Brain microvascular endothelial cell (primary cell): Measurements from ENCODE around the gene SLC9A8.

ENCODE experiments used
- DNase-seq: peaks from one replicate; pipeline ENCODE4 v3.0.0-alpha.2; 2020
- H3K27ac ChIP-seq: fragments of 250-450 bp; sonication (Bioruptor Pico); 2 replicates; pipeline ENCODE4 v1.5.1; 2020; ENCODE audit warnings: mild to moderate bottlenecking, moderate library complexity
- H3K27me3 ChIP-seq: fragments of 250-450 bp; sonication (Bioruptor Pico); replicated peaks from 2 replicates; pipeline ENCODE4 v1.5.1; 2020; ENCODE audit warnings: mild to moderate bottlenecking
- H3K36me3 ChIP-seq: fragments of 250-450 bp; sonication (Bioruptor Pico); replicated peaks from 2 replicates; pipeline ENCODE4 v1.5.1; 2020; ENCODE audit warnings: mild to moderate bottlenecking
- H3K4me3 ChIP-seq: 2 replicates; pipeline ENCODE4 v1.5.1; 2011; ENCODE audit warnings: low read depth, mild to moderate bottlenecking, control low read depth, low read length, moderate library complexity
- in situ Hi-C: cut with HindIII; loops from 2 replicates; pipeline ENCODE4 v1.10.0; 2017; ENCODE audit warnings: low sequenced_read_pairs, low pct_ligation_motif_present
- TF ChIP-seq, protein P1 (sequence below): IDR thresholded peaks from 2 replicates; pipeline ENCODE4 v1.5.1; 2011; ENCODE audit warnings: low read depth, mild to moderate bottlenecking, moderate library complexity, low read length, control low read depth, inconsistent platforms; ENCODE audit errors: missing control alignments

The SLC9A8 gene

GRCh38 chr20:49889001-49889934, 76.6 kb downstream of the SLC9A8 start:
- Histone ChIP-seq H3K27ac (no peak overlapping the region), H3K36me3 (no peaks in the 10 kb centered on the region), H3K27me3 (no peaks in the 10 kb centered on the region), H3K4me3 (no peak overlapping the region)
- no peak for DNase-seq
- in situ Hi-C loops, result no loop called here
- TF ChIP-seq, protein P1, sequence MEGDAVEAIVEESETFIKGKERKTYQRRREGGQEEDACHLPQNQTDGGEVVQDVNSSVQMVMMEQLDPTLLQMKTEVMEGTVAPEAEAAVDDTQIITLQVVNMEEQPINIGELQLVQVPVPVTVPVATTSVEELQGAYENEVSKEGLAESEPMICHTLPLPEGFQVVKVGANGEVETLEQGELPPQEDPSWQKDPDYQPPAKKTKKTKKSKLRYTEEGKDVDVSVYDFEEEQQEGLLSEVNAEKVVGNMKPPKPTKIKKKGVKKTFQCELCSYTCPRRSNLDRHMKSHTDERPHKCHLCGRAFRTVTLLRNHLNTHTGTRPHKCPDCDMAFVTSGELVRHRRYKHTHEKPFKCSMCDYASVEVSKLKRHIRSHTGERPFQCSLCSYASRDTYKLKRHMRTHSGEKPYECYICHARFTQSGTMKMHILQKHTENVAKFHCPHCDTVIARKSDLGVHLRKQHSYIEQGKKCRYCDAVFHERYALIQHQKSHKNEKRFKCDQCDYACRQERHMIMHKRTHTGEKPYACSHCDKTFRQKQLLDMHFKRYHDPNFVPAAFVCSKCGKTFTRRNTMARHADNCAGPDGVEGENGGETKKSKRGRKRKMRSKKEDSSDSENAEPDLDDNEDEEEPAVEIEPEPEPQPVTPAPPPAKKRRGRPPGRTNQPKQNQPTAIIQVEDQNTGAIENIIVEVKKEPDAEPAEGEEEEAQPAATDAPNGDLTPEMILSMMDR, result no peak

DNA sequence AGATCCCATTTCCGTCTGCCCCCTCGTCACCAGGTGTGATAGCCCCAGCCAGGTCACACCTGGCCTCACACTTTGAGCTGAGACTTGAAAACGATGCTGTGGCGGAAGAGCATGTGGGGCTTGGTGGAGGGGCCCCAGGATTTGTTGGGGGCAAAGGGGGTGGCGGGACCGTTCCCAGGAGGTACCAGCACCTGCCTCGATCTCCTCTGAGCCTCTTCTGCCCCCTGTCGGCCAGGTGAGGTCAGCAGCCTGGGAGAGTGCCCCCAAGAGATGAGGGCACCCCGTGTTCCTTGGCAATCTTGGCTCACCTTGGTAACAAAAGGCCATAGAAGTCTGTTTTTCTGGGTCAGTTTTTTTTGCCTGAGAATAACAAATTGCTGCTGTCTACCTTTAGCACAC, 77.3 kb downstream of the SLC9A8 start:
- H3K27ac ChIP-seq, result no peak overlapping the region
- TF ChIP-seq, protein P1, result peak; percentile 8
- H3K36me3 ChIP-seq, result no peaks in the 10 kb centered on the region
- no peak overlapping the region for H3K4me3 ChIP-seq
- no peaks in the 10 kb centered on the region for H3K27me3 ChIP-seq
- no peak for DNase-seq
- in situ Hi-C loops, result no loop called here

DNA sequence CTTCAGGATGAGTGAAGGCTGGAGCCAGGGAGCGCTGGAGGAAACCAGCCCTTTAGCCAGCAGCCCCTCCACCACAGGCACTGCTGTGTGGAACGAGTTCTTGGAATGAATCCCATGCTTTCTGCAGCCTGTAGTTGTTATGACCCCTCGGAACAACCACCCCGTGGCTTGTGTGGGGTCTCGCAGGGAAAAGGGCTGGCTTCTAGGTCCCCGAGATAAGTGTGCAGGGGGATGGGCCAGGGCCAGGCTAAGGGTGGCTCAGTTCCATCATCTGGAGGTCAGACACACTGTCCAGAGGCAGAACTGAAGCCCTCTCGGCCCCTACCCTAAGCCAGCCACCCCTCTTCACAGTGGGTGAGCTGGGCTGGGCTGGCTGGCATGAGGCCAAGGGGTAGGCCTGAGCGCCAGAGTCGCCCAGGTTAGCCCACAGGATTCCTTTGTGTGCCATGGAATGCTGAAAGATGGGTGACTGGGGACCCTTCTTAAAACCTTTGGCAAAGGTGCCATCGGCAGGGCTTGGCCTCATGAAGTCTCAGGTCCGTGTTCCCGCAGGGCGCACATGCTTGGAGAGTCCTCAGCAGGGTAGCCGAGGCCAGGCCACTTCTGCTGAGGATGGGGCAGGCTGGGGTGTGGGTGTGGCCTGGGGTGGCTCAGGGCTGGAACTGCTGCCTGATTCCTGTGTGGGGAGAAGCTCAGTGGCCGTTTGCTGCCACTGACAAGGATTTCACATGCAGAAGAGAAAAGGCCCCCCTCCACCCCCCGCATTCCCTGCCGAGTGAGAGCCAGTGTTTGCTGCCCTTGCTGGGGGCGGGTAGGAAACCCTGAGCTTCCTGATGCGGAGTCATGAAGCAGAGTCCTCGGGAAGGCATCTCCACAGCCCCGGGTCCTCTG, 78.1 kb downstream of the SLC9A8 start:
- Histone ChIP-seq H3K36me3 (no peaks in the 10 kb centered on the region), H3K27me3 (no peaks in the 10 kb centered on the region), H3K4me3 (no peak overlapping the region), H3K27ac (no peak overlapping the region)
- in situ Hi-C loops, result no loop called here
- TF ChIP-seq, protein P1, result no peak
- peak; percentile 18 for DNase-seq

- TF ChIP-seq, protein P1, result no peak
- Histone ChIP-seq H3K4me3 (no peak overlapping the region), H3K36me3 (no peaks in the 10 kb centered on the region), H3K27me3 (no peaks in the 10 kb centered on the region), H3K27ac (no peak overlapping the region)
- in situ Hi-C loops, result no loop called here
- DNase-seq, result no peak
Measured at GRCh38 chr20:49891476-49892110, 79.0 kb downstream of the SLC9A8 start.

DNA sequence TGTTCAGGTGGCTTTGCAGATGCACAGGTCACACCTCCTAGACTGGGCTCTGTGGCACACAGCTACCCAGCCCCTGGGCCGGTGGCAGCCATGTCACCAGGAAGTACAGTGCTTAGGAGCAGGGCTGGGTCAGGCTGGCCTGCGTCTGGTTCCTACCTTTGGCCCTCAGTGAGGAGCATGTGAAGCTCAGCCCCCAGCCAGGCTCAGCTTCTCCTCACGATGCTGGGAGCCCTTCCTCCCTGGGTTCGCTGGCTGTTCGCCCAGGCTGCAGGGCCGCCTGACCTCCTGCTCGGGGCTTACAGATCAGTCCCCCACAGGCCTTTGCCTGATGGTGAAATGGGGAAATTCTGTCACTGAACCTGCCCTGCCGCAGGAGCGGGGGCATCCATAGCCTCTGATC, 79.6 kb downstream of the SLC9A8 start:
- in situ Hi-C loops, result no loop called here
- no peak for DNase-seq
- Histone ChIP-seq H3K27ac (no peak overlapping the region), H3K27me3 (no peaks in the 10 kb centered on the region), H3K4me3 (no peak overlapping the region), H3K36me3 (no peaks in the 10 kb centered on the region)
- TF ChIP-seq, protein P1, result no peak
